ENCODE measurements around the gene HLA-DQB1.

Gene HLA-DQB1

DNA sequence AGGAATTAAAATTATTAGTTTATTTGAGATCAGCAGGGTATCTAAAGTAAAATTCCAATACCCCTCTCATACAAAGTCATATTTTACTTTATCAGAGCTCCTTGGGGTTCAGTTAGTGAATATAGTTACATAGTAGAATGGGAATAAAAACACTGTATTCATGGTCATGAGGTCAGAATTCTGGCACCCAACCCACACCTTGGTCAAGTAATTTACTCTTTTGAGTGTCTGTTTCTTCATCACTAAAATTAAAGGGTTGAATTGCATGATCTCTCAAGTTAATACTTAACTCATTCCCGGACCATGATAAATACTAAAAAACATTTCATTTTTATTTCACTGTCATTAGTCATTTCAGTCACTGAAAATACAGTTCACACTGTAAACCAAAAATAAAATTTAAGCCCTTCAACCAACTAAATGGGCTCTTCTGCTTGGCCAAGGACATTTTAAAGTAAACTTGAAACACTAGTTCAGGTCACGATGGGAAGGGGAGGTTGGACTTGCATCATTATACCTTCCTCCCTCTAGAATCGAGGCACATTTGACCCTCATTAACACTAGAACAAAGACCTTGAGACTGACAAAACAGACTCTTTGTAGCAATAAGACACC lies 55.7 kb downstream of the HLA-DQB1 start:
- TF ChIP-seq, protein P1, sequence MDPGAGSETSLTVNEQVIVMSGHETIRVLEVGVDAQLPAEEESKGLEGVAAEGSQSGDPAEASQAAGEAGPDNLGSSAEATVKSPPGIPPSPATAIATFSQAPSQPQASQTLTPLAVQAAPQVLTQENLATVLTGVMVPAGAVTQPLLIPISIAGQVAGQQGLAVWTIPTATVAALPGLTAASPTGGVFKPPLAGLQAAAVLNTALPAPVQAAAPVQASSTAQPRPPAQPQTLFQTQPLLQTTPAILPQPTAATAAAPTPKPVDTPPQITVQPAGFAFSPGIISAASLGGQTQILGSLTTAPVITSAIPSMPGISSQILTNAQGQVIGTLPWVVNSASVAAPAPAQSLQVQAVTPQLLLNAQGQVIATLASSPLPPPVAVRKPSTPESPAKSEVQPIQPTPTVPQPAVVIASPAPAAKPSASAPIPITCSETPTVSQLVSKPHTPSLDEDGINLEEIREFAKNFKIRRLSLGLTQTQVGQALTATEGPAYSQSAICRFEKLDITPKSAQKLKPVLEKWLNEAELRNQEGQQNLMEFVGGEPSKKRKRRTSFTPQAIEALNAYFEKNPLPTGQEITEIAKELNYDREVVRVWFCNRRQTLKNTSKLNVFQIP (CRISPR knock-in tag; IDR thresholded peaks at IDR 0.05; ENCODE audit: borderline replicate concordance, low read depth), result no peak
- no peak for TF ChIP-seq ZFP30 (CRISPR knock-in tag; IDR thresholded peaks at IDR 0.05)
- TF ChIP-seq GLIS3 (CRISPR knock-in tag; IDR thresholded peaks at IDR 0.05), result no peak
- TF ChIP-seq, protein P2, sequence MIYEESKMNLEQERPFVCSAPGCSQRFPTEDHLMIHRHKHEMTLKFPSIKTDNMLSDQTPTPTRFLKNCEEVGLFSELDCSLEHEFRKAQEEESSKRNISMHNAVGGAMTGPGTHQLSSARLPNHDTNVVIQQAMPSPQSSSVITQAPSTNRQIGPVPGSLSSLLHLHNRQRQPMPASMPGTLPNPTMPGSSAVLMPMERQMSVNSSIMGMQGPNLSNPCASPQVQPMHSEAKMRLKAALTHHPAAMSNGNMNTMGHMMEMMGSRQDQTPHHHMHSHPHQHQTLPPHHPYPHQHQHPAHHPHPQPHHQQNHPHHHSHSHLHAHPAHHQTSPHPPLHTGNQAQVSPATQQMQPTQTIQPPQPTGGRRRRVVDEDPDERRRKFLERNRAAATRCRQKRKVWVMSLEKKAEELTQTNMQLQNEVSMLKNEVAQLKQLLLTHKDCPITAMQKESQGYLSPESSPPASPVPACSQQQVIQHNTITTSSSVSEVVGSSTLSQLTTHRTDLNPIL (CRISPR knock-in tag; IDR thresholded peaks at IDR 0.05; ENCODE audit: low read depth), result no peak
- TF ChIP-seq CSDC2 (CRISPR knock-in tag; IDR thresholded peaks at IDR 0.05), result no peak
- no peak for TF ChIP-seq SNAI2 (CRISPR knock-in tag; IDR thresholded peaks at IDR 0.05)
- TF ChIP-seq ZNF8 (CRISPR knock-in tag; IDR thresholded peaks at IDR 0.05), result no peak
- no peak for TF ChIP-seq OSR1 (CRISPR knock-in tag; IDR thresholded peaks at IDR 0.05)
- TF ChIP-seq, protein P3, sequence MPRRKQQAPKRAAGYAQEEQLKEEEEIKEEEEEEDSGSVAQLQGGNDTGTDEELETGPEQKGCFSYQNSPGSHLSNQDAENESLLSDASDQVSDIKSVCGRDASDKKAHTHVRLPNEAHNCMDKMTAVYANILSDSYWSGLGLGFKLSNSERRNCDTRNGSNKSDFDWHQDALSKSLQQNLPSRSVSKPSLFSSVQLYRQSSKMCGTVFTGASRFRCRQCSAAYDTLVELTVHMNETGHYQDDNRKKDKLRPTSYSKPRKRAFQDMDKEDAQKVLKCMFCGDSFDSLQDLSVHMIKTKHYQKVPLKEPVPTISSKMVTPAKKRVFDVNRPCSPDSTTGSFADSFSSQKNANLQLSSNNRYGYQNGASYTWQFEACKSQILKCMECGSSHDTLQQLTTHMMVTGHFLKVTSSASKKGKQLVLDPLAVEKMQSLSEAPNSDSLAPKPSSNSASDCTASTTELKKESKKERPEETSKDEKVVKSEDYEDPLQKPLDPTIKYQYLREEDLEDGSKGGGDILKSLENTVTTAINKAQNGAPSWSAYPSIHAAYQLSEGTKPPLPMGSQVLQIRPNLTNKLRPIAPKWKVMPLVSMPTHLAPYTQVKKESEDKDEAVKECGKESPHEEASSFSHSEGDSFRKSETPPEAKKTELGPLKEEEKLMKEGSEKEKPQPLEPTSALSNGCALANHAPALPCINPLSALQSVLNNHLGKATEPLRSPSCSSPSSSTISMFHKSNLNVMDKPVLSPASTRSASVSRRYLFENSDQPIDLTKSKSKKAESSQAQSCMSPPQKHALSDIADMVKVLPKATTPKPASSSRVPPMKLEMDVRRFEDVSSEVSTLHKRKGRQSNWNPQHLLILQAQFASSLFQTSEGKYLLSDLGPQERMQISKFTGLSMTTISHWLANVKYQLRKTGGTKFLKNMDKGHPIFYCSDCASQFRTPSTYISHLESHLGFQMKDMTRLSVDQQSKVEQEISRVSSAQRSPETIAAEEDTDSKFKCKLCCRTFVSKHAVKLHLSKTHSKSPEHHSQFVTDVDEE (CRISPR knock-in tag; IDR thresholded peaks at IDR 0.05), result no peak
- no peak for ATAC-seq

DNA sequence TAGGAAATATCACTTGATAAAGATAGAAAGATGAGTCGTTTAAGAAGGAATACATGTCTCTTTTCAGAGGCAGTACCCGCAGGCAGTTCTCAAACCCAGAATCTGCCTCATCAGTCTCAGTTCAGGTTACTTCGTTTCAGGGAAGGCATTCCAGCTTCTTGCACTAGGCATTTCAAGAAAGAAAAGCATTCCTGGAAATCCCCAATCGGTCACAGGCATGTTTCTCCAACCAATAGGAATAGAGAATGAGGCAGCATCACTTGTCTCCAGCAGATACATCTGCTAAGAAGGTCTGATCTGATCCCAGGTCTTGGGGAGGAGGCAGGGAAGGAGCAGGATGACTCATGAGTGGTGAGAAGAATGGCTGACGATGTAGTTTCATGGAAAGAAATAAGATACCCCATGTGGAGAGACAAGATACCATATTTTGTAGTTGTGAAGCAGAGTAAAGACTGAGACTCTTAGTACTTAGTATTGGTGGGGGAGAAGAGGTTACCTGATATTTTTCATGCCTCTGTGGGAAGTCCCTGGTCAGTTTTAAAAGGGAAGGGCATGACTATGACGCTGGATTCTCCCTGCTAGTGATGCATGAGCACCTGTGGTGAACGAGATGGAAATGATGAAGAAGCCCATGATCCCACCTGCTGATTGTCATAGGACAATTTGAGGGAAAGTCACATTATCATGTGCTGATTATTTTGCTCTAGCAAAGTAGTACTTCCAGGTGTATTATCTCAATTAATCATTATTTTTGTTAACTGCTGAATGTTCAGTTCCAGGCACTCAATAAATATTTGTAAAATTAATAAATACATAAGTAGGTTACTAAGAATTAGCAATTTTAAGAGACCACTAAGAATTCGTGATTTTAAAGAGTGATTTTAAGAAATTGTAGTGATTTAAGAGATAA lies 56.5 kb downstream of the HLA-DQB1 start:
- ATAC-seq, result peak; percentile 100
- TF ChIP-seq PPARA (CRISPR knock-in tag; IDR thresholded peaks at IDR 0.05; ENCODE audit: borderline replicate concordance) (no peak), ESRRG (CRISPR knock-in tag; IDR thresholded peaks at IDR 0.05) (no peak), GLIS3 (CRISPR knock-in tag; IDR thresholded peaks at IDR 0.05) (no peak), CSDC2 (CRISPR knock-in tag; IDR thresholded peaks at IDR 0.05) (no peak), ZFP30 (CRISPR knock-in tag; IDR thresholded peaks at IDR 0.05) (no peak)
- TF ChIP-seq, protein P4, sequence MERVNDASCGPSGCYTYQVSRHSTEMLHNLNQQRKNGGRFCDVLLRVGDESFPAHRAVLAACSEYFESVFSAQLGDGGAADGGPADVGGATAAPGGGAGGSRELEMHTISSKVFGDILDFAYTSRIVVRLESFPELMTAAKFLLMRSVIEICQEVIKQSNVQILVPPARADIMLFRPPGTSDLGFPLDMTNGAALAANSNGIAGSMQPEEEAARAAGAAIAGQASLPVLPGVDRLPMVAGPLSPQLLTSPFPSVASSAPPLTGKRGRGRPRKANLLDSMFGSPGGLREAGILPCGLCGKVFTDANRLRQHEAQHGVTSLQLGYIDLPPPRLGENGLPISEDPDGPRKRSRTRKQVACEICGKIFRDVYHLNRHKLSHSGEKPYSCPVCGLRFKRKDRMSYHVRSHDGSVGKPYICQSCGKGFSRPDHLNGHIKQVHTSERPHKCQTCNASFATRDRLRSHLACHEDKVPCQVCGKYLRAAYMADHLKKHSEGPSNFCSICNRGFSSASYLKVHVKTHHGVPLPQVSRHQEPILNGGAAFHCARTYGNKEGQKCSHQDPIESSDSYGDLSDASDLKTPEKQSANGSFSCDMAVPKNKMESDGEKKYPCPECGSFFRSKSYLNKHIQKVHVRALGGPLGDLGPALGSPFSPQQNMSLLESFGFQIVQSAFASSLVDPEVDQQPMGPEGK (CRISPR knock-in tag; IDR thresholded peaks at IDR 0.05; ENCODE audit: borderline replicate concordance), result no peak
- TF ChIP-seq, protein P1 (CRISPR knock-in tag; IDR thresholded peaks at IDR 0.05; ENCODE audit: borderline replicate concordance, low read depth), result no peak
